Choroid plexus epithelial cell (primary cell): ENCODE measurements around the gene HSD17B12.
"Not testable (repeated sequence)": the region's sequence is repeated elsewhere in the genome, so short reads cannot be mapped to it uniquely, and the experiment has no call there.

Experiments
- DNase-seq: peaks from one replicate; pipeline ENCODE4 v3.0.0-alpha.2; 2010; ENCODE audit warnings: low read depth
- H3K4me3 ChIP-seq: 2 replicates; pipeline ENCODE4 v1.5.1; 2011; ENCODE audit warnings: low read depth, mild to moderate bottlenecking, control low read depth, low read length, moderate library complexity
- CTCF ChIP-seq: conservative IDR thresholded peaks from 2 replicates; pipeline ENCODE4 v1.5.1; 2011; ENCODE audit warnings: low read depth, mild to moderate bottlenecking, control low read depth, inconsistent platforms, low read length, moderate library complexity

Gene HSD17B12

GRCh38 chr11:43748095-43748494, 67.6 kb downstream of the HSD17B12 start:
- DNase-seq = no peak
- no peak for TF ChIP-seq CTCF
- H3K4me3 ChIP-seq = no peak overlapping the region

GRCh38 chr11:43751726-43752125, 71.2 kb downstream of the HSD17B12 start:
- no peak for TF ChIP-seq CTCF
- H3K4me3 ChIP-seq = no peak overlapping the region
- no peak for DNase-seq

- peak; percentile 77 for DNase-seq
- TF ChIP-seq CTCF = no peak
- no peak overlapping the region for H3K4me3 ChIP-seq
These were observed 76.0 kb downstream of the HSD17B12 start for GRCh38 chr11:43756575-43756974.

DNA sequence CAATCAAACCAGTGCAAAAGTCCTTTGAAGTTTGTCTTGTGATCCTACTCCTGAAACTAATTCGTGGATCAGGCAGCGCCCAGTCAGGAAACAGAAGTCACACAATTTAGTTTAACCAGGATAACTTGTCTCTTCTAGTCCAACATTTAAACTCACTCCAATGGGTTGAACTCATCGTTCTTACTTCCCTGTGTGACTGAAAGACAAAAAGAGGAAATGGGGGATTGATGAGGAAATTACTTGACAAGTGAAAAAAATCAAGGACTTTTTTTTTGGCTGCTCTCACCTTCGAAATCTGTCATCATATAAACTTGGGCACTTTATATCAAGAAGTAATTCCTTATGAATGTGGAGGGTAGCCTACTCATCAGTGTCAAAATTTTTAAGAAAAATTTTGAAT, 78.4 kb downstream of the HSD17B12 start:
- no peak overlapping the region for H3K4me3 ChIP-seq
- no peak for TF ChIP-seq CTCF
- no peak for DNase-seq

DNA sequence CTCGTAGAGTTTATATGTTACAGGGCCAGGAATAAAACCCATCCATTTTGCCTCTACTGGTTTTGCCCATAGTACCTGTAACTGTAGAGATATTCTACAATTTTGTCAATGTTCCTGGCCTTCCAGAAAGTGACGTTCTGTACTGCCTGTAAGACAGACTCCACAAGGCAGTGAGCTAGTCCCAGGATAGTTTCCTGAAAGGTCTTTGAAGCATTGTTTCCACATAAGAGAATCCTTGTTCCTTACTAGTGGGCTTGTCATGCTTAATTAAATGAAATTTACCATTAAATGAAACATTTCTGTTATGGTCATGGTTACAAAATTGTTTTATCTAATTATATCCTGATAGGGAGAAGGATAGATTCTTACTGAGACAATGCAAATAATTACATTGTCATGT, 80.4 kb downstream of the HSD17B12 start:
- DNase-seq = no peak
- no peak overlapping the region for H3K4me3 ChIP-seq
- TF ChIP-seq CTCF = no peak

DNA sequence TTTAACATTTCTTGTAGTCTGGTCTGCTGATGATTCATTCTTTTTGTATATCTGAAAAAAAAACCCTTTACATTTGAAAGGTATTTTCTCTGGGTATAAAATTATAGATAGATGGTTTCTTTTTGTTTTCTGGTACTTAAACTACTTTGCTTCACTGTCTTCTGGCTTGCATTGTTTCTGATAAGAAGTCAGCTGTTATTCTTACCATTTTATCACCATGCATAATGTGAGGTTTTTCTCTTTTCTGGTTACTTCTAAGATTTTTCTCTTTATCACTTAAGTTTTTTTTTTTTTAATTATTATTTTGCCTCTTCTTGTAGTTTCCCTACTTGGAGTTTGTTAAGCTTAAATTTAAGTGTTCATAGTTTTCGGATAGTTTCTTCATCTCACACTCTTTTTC, 84.7 kb downstream of the HSD17B12 start:
- no peak for TF ChIP-seq CTCF
- no peak overlapping the region for H3K4me3 ChIP-seq
- DNase-seq = no peak

DNA sequence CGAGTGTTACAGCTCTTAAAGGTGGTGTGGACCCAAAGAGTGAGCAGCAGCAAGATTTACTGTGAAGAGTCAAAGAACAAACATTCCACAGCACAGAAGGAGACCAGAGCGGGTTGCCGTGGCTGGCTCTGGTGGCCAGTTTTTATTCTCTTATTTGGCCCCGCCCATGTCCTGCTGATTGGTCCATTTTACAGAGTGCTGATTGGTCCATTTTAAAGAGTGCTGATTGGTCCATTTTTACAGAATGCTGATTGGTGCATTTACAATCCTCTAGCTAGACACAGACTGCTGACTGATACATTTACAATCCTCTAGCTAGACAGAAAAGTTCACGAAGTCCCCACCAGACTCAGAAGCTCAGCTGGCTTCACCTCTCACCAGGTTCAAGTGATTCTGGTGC, 88.1 kb downstream of the HSD17B12 start:
- not testable (repeated sequence) for H3K4me3 ChIP-seq, DNase-seq

DNA sequence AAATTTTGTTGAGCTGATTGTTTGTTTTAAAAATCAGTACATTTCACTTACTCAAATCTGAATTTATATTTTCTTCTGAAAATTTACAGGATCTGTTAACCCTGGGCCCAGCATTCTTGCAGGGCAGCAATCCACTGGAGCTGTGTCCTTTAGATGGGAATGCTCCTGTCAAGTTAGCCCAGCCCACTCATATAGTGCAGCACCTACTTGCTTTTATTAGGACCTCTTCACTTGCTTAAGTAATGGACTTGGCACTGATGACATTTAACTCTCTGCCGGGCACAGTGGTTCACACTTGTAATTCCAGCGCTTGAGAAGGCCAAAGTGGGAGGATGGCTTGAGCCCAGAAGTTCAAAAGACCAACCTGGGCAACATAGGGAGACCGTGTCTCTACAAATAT, 89.6 kb downstream of the HSD17B12 start:
- no peak for DNase-seq
- H3K4me3 ChIP-seq = no peak overlapping the region
- TF ChIP-seq CTCF = no peak
